Measurements from ENCODE around the gene ZP1.

GRCh38 chr11:60873533-60873932 lies 6.2 kb downstream of the ZP1 start:
- TF ChIP-seq CTCF (IDR thresholded peaks at IDR 0.05): no peak
- no peak for TF ChIP-seq POLR2A (IDR thresholded peaks at IDR 0.05)

Data from Peyer's patch (tissue), 4 donors.